GM12874 (cell line): ENCODE data around the gene POMGNT1.

Source experiments
- TF ChIP-seq, protein P1 (sequence below): IDR thresholded peaks from 2 replicates; pipeline ENCODE4 v1.5.1; 2011; ENCODE audit warnings: low read depth, mild to moderate bottlenecking, control low read depth, low read length, moderate library complexity; ENCODE audit not compliant: insufficient read depth

The POMGNT1 gene

DNA sequence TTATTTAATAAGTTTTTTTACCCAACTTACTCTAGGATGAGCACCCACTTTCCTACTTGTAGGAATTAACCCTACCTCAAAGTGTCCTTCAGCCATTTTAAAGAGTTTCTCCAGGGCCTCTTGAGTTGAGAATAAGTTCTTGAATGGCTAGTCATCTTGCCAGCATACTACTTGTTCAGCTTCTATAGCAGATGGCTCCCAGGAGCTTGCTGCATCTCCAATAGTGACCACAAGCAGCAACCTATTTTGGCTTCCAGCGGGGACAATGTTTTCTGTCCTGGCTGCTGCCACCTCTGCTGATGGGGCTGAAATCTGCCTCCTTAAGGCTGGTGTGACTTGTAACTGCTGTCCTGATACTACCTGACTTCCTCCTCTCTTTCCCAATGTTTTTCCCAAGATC lies 45.0 kb downstream of the POMGNT1 start:
- TF ChIP-seq, protein P1, sequence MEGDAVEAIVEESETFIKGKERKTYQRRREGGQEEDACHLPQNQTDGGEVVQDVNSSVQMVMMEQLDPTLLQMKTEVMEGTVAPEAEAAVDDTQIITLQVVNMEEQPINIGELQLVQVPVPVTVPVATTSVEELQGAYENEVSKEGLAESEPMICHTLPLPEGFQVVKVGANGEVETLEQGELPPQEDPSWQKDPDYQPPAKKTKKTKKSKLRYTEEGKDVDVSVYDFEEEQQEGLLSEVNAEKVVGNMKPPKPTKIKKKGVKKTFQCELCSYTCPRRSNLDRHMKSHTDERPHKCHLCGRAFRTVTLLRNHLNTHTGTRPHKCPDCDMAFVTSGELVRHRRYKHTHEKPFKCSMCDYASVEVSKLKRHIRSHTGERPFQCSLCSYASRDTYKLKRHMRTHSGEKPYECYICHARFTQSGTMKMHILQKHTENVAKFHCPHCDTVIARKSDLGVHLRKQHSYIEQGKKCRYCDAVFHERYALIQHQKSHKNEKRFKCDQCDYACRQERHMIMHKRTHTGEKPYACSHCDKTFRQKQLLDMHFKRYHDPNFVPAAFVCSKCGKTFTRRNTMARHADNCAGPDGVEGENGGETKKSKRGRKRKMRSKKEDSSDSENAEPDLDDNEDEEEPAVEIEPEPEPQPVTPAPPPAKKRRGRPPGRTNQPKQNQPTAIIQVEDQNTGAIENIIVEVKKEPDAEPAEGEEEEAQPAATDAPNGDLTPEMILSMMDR = no peak

DNA sequence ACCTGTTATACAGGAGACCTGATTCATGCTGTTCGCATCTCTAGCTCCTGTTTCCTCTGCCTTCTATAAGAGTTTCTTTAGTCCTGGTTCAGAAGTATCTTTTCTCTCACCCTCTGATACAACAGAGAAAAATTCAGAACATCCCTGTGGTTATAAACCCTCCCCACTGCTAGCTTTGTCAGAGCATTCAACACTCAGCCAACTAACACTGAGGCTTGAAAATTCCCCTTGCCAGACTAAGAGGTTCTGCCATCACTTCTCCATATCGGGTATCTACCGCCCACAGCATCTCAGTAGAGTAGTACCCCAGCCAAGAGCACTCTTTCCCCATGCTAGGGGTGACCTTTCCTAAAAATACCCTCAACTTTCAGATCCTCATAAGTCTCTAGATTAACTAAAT lies 46.2 kb downstream of the POMGNT1 start:
- TF ChIP-seq, protein P1 = no peak

DNA sequence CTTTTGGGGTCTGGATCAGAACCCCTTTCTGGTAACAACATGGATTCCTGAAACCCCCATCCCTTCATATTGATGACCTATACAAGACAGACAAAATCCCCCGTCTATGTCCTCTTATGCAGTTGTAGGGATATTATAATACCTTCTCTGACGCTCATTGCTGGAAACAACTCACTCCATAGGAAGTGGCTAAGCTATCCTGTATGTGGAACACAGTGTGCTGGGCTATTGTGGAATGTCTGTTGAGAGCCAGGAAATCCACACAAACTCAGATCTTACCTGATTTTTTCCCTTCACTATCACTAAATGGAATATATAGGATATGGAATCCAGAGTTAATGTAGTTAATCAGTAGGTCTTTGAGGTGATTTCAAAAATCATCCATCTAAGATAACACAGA lies 48.1 kb downstream of the POMGNT1 start:
- TF ChIP-seq, protein P1 = no peak

DNA sequence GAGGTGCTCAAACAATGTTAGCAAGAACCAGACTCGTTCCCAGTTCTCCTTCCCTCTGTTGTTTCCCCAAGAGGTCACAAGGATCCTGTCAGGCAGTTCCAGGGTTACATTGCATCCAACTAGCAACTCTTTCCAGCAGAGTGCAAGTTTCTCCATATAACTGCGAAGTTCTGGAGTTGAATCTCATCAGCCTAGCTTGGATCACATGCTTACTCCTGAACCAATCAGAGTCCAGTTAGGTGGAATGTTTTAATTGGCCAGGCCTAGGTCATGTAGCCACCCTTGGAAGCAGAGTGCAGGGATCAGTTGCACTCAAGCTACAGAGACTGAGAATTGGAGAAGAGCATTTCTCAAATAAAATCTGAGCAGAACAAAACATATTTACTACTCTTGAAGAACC lies 49.9 kb downstream of the POMGNT1 start:
- TF ChIP-seq, protein P1 = no peak
